Measurements from ENCODE around the gene MYO1F. TPM values are rescaled to one million over a fixed set of nuclear protein-coding genes. Genes with fewer than 3 reads are reported as not detected.

The MYO1F gene
- total and polyA plus RNA-seq, 10 of the 15 experiments (the other 5 are each of a cell fraction or from before 2014, with no cell fraction given) = 3.5 to 49.4 (median 31.3) TPM

DNA sequence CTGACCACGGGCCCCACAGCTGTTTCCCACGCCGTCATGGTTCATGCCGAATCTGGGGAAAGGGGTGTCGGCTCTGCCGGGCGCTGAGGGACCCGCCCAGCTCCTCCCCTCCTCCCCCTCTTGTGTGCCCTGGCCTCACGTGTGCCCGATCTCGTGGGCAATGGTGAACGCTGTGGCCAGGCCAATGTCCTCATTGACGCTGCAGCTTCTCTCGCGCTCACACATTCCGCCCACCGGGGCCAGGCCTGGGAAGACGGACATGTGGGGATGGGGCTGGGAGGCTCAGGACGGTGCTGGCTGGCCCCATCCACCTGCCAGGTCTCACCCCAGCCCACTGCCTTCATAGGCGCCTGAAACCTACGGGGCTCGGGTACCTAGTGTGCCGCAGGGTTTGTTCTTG is 18.9 kb upstream of the MYO1F start:
- Histone ChIP-seq H3K36me3 (ENCODE audit: control insufficient read depth in 2 of 2, insufficient read depth in 2 of 2, low read length in 1 of 2) (no peaks in the 10 kb centered on the region), H3K4me2 (ENCODE audit: control insufficient read depth, insufficient read depth) (no peak overlapping the region), H3K27me3 (replicated peaks in 1 of 2; ENCODE audit: control insufficient read depth in 2 of 2, insufficient read depth in 2 of 2, low read length in 1 of 2) (no peaks in the 10 kb centered on the region), H3K9me3 (replicated peaks; ENCODE audit: control insufficient read depth, insufficient read depth, low read length) (peaks cover 6% of the 10 kb centered on the region; the same call in 2 of the 3 replicates), H3K79me2 (ENCODE audit: control insufficient read depth, insufficient read depth, low read length) (no peaks in the 10 kb centered on the region), H3K4me3 (no peak overlapping the region), H4K20me1 (ENCODE audit: control insufficient read depth, insufficient read depth) (no peaks in the 10 kb centered on the region), H3K9ac (ENCODE audit: control insufficient read depth, insufficient read depth, low read length) (no peak overlapping the region), H3K4me1 (ENCODE audit: control insufficient read depth, insufficient read depth, low read length) (no peaks in the 10 kb centered on the region), H3K27ac (ENCODE audit: control insufficient read depth, insufficient read depth) (no peak overlapping the region), H2AFZ (ENCODE audit: control insufficient read depth, low read depth, low read length) (no peak overlapping the region)
- in situ Hi-C loops (cut with MboI) = no loop called here
- ChIA-PET POLR2A (no interaction called here), CTCF (no interaction called here), SMC1A (ENCODE audit: uncharacterized antibody, unreplicated experiment) (no interaction called here), RAD21 (ENCODE audit: unreplicated experiment) (interaction anchor here (0.7 kb wide), 1 partner anchor 15 kb away, joined by 5 read pairs; no protein-coding TSS in a partner anchor)
- intact Hi-C loops (cut with micrococcal nuclease; ENCODE audit: unreplicated experiment) = no loop called here
- TF ChIP-seq IKZF2 (IDR thresholded peaks at IDR 0.05) (no peak), ETV6 (conservative IDR thresholded peaks at IDR 0.05 in 1 of 2, IDR thresholded peaks at IDR 0.05 in 1 of 2; ENCODE audit: borderline replicate concordance in 1 of 2, low read depth in 1 of 2) (no peak), TCF3 (IDR thresholded peaks at IDR 0.05; ENCODE audit: borderline replicate concordance, insufficient read depth, low read depth, low read length) (no peak), SREBF1 (IDR thresholded peaks at IDR 0.05; ENCODE audit: low read length) (no peak), NR2F1 (conservative IDR thresholded peaks at IDR 0.05) (no peak), SP1 (IDR thresholded peaks at IDR 0.05; ENCODE audit: low read depth, low read length) (no peak), SMARCA5 (IDR thresholded peaks at IDR 0.05) (no peak), CBX3 (IDR thresholded peaks at IDR 0.05; ENCODE audit: borderline replicate concordance, low read depth) (no peak), MYC (IDR thresholded peaks at IDR 0.05; ENCODE audit: insufficient read depth, insufficient read length, insufficient replicate concordance, low read length, severe bottlenecking) (no peak), EP300 (IDR thresholded peaks at IDR 0.05; ENCODE audit: borderline replicate concordance in 1 of 2, control insufficient read depth in 1 of 2, low read depth in 2 of 2, low read length in 2 of 2) (no peak), NFYB (IDR thresholded peaks at IDR 0.05; ENCODE audit: insufficient read depth, low read depth, low read length) (no peak)
- TF ChIP-seq, protein P1, sequence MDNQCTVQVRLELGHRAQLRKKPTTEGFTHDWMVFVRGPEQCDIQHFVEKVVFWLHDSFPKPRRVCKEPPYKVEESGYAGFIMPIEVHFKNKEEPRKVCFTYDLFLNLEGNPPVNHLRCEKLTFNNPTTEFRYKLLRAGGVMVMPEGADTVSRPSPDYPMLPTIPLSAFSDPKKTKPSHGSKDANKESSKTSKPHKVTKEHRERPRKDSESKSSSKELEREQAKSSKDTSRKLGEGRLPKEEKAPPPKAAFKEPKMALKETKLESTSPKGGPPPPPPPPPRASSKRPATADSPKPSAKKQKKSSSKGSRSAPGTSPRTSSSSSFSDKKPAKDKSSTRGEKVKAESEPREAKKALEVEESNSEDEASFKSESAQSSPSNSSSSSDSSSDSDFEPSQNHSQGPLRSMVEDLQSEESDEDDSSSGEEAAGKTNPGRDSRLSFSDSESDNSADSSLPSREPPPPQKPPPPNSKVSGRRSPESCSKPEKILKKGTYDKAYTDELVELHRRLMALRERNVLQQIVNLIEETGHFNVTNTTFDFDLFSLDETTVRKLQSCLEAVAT (IDR thresholded peaks at IDR 0.05) = no peak
- TF ChIP-seq, protein P2, sequence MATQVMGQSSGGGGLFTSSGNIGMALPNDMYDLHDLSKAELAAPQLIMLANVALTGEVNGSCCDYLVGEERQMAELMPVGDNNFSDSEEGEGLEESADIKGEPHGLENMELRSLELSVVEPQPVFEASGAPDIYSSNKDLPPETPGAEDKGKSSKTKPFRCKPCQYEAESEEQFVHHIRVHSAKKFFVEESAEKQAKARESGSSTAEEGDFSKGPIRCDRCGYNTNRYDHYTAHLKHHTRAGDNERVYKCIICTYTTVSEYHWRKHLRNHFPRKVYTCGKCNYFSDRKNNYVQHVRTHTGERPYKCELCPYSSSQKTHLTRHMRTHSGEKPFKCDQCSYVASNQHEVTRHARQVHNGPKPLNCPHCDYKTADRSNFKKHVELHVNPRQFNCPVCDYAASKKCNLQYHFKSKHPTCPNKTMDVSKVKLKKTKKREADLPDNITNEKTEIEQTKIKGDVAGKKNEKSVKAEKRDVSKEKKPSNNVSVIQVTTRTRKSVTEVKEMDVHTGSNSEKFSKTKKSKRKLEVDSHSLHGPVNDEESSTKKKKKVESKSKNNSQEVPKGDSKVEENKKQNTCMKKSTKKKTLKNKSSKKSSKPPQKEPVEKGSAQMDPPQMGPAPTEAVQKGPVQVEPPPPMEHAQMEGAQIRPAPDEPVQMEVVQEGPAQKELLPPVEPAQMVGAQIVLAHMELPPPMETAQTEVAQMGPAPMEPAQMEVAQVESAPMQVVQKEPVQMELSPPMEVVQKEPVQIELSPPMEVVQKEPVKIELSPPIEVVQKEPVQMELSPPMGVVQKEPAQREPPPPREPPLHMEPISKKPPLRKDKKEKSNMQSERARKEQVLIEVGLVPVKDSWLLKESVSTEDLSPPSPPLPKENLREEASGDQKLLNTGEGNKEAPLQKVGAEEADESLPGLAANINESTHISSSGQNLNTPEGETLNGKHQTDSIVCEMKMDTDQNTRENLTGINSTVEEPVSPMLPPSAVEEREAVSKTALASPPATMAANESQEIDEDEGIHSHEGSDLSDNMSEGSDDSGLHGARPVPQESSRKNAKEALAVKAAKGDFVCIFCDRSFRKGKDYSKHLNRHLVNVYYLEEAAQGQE (IDR thresholded peaks at IDR 0.05; ENCODE audit: low read depth, low read length) = no peak
- WGBS (ENCODE audit: insufficient coverage, insufficient replicate concordance, low lambda C conversion rate, missing lambda C conversion rate) = 42% methylated on average over 13 of the region's 23 CpGs
- FAIRE-seq (no peak), DNase-seq (ENCODE audit: low read depth, low spot score) (no peak), ATAC-seq (no peak)
- BruUV-seq (replicated peaks) = no TSS peak
